Measurements from ENCODE around the gene CRTAC1. TPM values are rescaled to one million over a fixed set of nuclear protein-coding genes. Genes with fewer than 3 reads are reported as not detected.

The CRTAC1 gene
- total RNA-seq = 0.82 and 1.1 TPM in 2 replicates
- long read RNA-seq = 0 reads

GRCh38 chr10:98030093-98030821 is at the start of gene CRTAC1:
CRTAC1 (minus strand) TSS chr10:98030621; CDS start chr10:98030472, 149 bp downstream.
- peaks cover 10% of the 10 kb centered on the region for H3K4me1 Mint-ChIP-seq
- peaks cover 92% of the 10 kb centered on the region for H3K27me3 Mint-ChIP-seq (ENCODE audit: low read depth)
- peak; percentile 69 for DNase-seq (ENCODE audit: low read depth, low spot score)
- no peak within 1 kb of the TSS for H3K27ac Mint-ChIP-seq (ENCODE audit: unreplicated experiment)
- no peaks in the 10 kb centered on the region for H3K36me3 Mint-ChIP-seq (ENCODE audit: low read depth)
- peak within 1 kb of the TSS; percentile 66 for H3K4me3 Mint-ChIP-seq
- TF ChIP-seq CTCF (conservative IDR thresholded peaks at IDR 0.05) = peak; percentile 40
- H3K9me3 Mint-ChIP-seq = no peaks in the 10 kb centered on the region

- no peak for TF ChIP-seq CTCF (conservative IDR thresholded peaks at IDR 0.05)
- no peaks in the 10 kb centered on the region for H3K4me1 Mint-ChIP-seq
- no peaks in the 10 kb centered on the region for H3K36me3 Mint-ChIP-seq (ENCODE audit: low read depth)
- no peak for DNase-seq (ENCODE audit: low read depth, low spot score)
- H3K27me3 Mint-ChIP-seq (ENCODE audit: low read depth) = peaks cover 86% of the 10 kb centered on the region
- no peaks in the 10 kb centered on the region for H3K9me3 Mint-ChIP-seq
- no peak overlapping the region for H3K27ac Mint-ChIP-seq (ENCODE audit: unreplicated experiment)
- H3K4me3 Mint-ChIP-seq = no peak overlapping the region
Observed at GRCh38 chr10:98078774-98079173, 48.4 kb upstream of the CRTAC1 start.

GRCh38 chr10:98077223-98077622 is 46.8 kb upstream of the CRTAC1 start:
- no peak for TF ChIP-seq CTCF (conservative IDR thresholded peaks at IDR 0.05)
- Mint-ChIP-seq H3K4me3 (no peak overlapping the region), H3K27me3 (ENCODE audit: low read depth) (peaks cover 85% of the 10 kb centered on the region), H3K4me1 (no peaks in the 10 kb centered on the region), H3K9me3 (no peaks in the 10 kb centered on the region), H3K36me3 (ENCODE audit: low read depth) (no peaks in the 10 kb centered on the region), H3K27ac (ENCODE audit: unreplicated experiment) (no peak overlapping the region)
- no peak for DNase-seq (ENCODE audit: low read depth, low spot score)

- H3K4me3 Mint-ChIP-seq = no peak overlapping the region
- no peak for TF ChIP-seq CTCF (conservative IDR thresholded peaks at IDR 0.05)
- peaks cover 82% of the 10 kb centered on the region for H3K27me3 Mint-ChIP-seq (ENCODE audit: low read depth)
- peaks cover 1% of the 10 kb centered on the region for H3K9me3 Mint-ChIP-seq
- DNase-seq (ENCODE audit: low read depth, low spot score) = no peak
- H3K4me1 Mint-ChIP-seq = no peaks in the 10 kb centered on the region
- no peaks in the 10 kb centered on the region for H3K36me3 Mint-ChIP-seq (ENCODE audit: low read depth)
- no peak overlapping the region for H3K27ac Mint-ChIP-seq (ENCODE audit: unreplicated experiment)
Observed at GRCh38 chr10:98076086-98076485, 45.7 kb upstream of the CRTAC1 start.

GRCh38 chr10:98074315-98074911 is 44.0 kb upstream of the CRTAC1 start:
- DNase-seq (ENCODE audit: low read depth, low spot score) = peak; percentile 38
- H3K27ac Mint-ChIP-seq (ENCODE audit: unreplicated experiment) = no peak overlapping the region
- H3K4me1 Mint-ChIP-seq = no peaks in the 10 kb centered on the region
- H3K4me3 Mint-ChIP-seq = no peak overlapping the region
- H3K9me3 Mint-ChIP-seq = peaks cover 4% of the 10 kb centered on the region
- TF ChIP-seq CTCF (conservative IDR thresholded peaks at IDR 0.05) = no peak
- no peaks in the 10 kb centered on the region for H3K36me3 Mint-ChIP-seq (ENCODE audit: low read depth)
- H3K27me3 Mint-ChIP-seq (ENCODE audit: low read depth) = peaks cover 82% of the 10 kb centered on the region

Data from neural crest cell (in vitro differentiated cells).